SH-SY5Y (cell line): Measurements from ENCODE around the gene AP1B1.

Source experiments
- GATA2 ChIP-seq: IDR thresholded peaks from 2 replicates; pipeline ENCODE4 v1.6.1; 2011; ENCODE audit warnings: mild to moderate bottlenecking, low read depth, low read length
- GATA3 ChIP-seq: IDR thresholded peaks from 2 replicates; pipeline ENCODE4 v1.6.1; 2011; ENCODE audit warnings: low read depth, mild to moderate bottlenecking, low read length, moderate library complexity

DNA sequence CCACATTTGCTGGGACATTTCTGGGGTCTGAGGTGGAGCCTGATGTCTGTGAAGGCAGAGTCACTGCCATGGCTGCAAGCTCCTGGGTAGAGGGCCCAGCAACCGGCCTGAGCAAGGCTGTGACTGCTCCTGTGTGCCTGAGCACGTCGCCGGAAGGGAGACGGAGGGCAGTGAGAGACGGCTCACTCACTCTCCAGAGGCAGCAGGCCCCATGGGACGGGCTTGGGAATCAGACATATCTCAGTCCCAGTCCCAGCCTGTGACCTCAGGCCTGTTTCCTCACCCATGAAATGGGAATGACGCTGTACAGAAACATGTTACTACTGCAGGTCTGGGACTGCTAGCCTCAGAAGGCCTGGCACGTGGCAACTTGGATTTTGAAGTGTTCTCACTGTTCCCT is 36.5 kb downstream of the AP1B1 start:
- TF ChIP-seq GATA2 (no peak), GATA3 (no peak)
